IMR-90 (cell line): ENCODE data around the gene PCBP1. TPM values are rescaled to one million over a fixed set of nuclear protein-coding genes. Genes with fewer than 3 reads are reported as not detected.

Source experiments
- ATAC-seq: fragments of 200-7000 bp; cut with Tn5 transposase; 2 replicates; pipeline ENCODE4 v1.9.1; 2020; ENCODE audit warnings: low read depth, mild to moderate bottlenecking, moderate library complexity
- BruUV-seq: library from RNA; stranded (reverse); fragments of 400-500 nt; replicated peaks from 2 replicates; lab custom pipeline; 2021; lab: Mats Ljungman, UMichigan
- CTCF ChIA-PET: fragments of 300-600 bp; formaldehyde crosslinking; extraction: SDS; loops from one replicate; lab custom pipeline; 2021; ENCODE audit warnings: antibody characterized with exemption; lab: Yijun Ruan, JAX
- POLR2A ChIA-PET: fragments of 300-600 bp; sonication (Branson Sonifier 250); formaldehyde crosslinking; loops from one replicate; lab custom pipeline; 2022; ENCODE audit warnings: antibody characterized with exemption; ENCODE audit not compliant: unreplicated experiment; lab: Charles Lee
- DNase-seq: peaks from one replicate; pipeline ENCODE4 v3.0.0; 2013
- H2AFZ ChIP-seq: replicated peaks from 2 replicates; pipeline ENCODE3; 2013; ENCODE audit warnings: low read length, mild to moderate bottlenecking; ENCODE audit not compliant: poor library complexity
- H2AK5ac ChIP-seq: 2 replicates; pipeline ENCODE4 v1.6.1; 2013; ENCODE audit warnings: low read depth, low read length, inconsistent platforms
- H2AK9ac ChIP-seq: replicated peaks from 2 replicates; pipeline ENCODE3; 2013; ENCODE audit warnings: mild to moderate bottlenecking, low read depth, low read length, moderate library complexity; ENCODE audit not compliant: poor library complexity
- H2BK120ac ChIP-seq: 2 replicates; pipeline ENCODE4 v1.6.1; 2013; ENCODE audit warnings: low read depth, low read length, inconsistent platforms
- H2BK15ac ChIP-seq: 3 replicates; pipeline ENCODE4 v1.6.1; 2013; ENCODE audit warnings: low read depth, low read length, inconsistent platforms
- H2BK20ac ChIP-seq: 2 replicates; pipeline ENCODE4 v1.6.1; 2013; ENCODE audit warnings: low read depth, mild to moderate bottlenecking, inconsistent platforms, low read length, moderate library complexity
- H2BK5ac ChIP-seq: 2 replicates; pipeline ENCODE4 v1.6.1; 2013; ENCODE audit warnings: mild to moderate bottlenecking, low read depth, low read length, inconsistent platforms; ENCODE audit not compliant: poor library complexity, severe bottlenecking
- H3K14ac ChIP-seq: replicated peaks from 2 replicates; pipeline ENCODE4 v1.6.1; 2013; ENCODE audit warnings: low read depth, low read length, inconsistent platforms
- H3K18ac ChIP-seq: 2 replicates; pipeline ENCODE4 v1.6.1; 2013; ENCODE audit warnings: low read depth, low read length, control low read depth
- H3K23ac ChIP-seq: 2 replicates; pipeline ENCODE4 v1.6.1; 2013; ENCODE audit warnings: low read depth, low read length, inconsistent platforms
- H3K27ac ChIP-seq: 2 replicates; pipeline ENCODE4 v1.5.1; 2013; ENCODE audit warnings: mild to moderate bottlenecking, control low read depth, low read length; ENCODE audit not compliant: insufficient read depth
- H3K27me3 ChIP-seq: 2 replicates; pipeline ENCODE4 v1.6.1; 2013; ENCODE audit warnings: low read length; ENCODE audit not compliant: control insufficient read depth, insufficient read depth
- H3K36me3 ChIP-seq: 2 replicates; pipeline ENCODE4 v1.6.1; 2013; ENCODE audit warnings: low read length, mixed read lengths; ENCODE audit not compliant: control insufficient read depth, insufficient read depth
- H3K4ac ChIP-seq: 2 replicates; pipeline ENCODE4 v1.6.1; 2013; ENCODE audit warnings: low read depth, low read length, inconsistent platforms
- H3K4me1 ChIP-seq: 2 replicates; pipeline ENCODE4 v1.6.1; 2013; ENCODE audit warnings: low read length, mixed read lengths; ENCODE audit not compliant: control insufficient read depth, insufficient read depth
- H3K4me2 ChIP-seq: 2 replicates; pipeline ENCODE4 v1.6.1; 2013; ENCODE audit warnings: low read depth, mild to moderate bottlenecking, control low read depth, low read length, moderate library complexity
- H3K4me3 ChIP-seq: 2 replicates; pipeline ENCODE4 v1.5.1; 2013; ENCODE audit warnings: low read depth, mild to moderate bottlenecking, control low read depth, low read length, moderate library complexity; ENCODE audit not compliant: insufficient read depth
- H3K56ac ChIP-seq: 2 replicates; pipeline ENCODE4 v1.6.1; 2013; ENCODE audit warnings: low read length, inconsistent platforms; ENCODE audit not compliant: insufficient read depth; ENCODE audit errors: extremely low read depth
- H3K79me1 ChIP-seq, 2 experiments: 2 replicates each; pipeline ENCODE4 v1.6.1; 2013; ENCODE audit warnings: low read length in 2 of 2, inconsistent platforms in 1 of 2, low read depth in 1 of 2
- H3K9ac ChIP-seq: 2 replicates; pipeline ENCODE4 v1.6.1; 2013; ENCODE audit warnings: low read depth, low read length, control low read depth
- H3K9me1 ChIP-seq: 2 replicates; pipeline ENCODE4 v1.6.1; 2013; ENCODE audit warnings: low read length, inconsistent platforms; ENCODE audit not compliant: insufficient read depth
- H3K9me3 ChIP-seq: 2 replicates; pipeline ENCODE4 v1.6.1; 2013; ENCODE audit warnings: low read length; ENCODE audit not compliant: control insufficient read depth, insufficient read depth
- H4K20me1 ChIP-seq: 2 replicates; pipeline ENCODE4 v1.6.1; 2013; ENCODE audit warnings: low read length, inconsistent platforms; ENCODE audit not compliant: insufficient read depth
- H4K5ac ChIP-seq: 2 replicates; pipeline ENCODE4 v1.6.1; 2013; ENCODE audit warnings: mild to moderate bottlenecking, low read depth, low read length, control low read depth
- H4K8ac ChIP-seq, 2 experiments: 2 replicates each; pipeline ENCODE4 v1.6.1; 2013; ENCODE audit warnings: low read depth in 2 of 2, low read length in 2 of 2, control low read depth in 1 of 2, inconsistent platforms in 1 of 2
- H4K91ac ChIP-seq: 2 replicates; pipeline ENCODE4 v1.6.1; 2013; ENCODE audit warnings: low read depth, low read length, inconsistent platforms; ENCODE audit not compliant: insufficient read depth
- MXI1 ChIP-seq: IDR thresholded peaks from 2 replicates; pipeline ENCODE4 v1.6.1; 2012; ENCODE audit warnings: low read depth, mild to moderate bottlenecking, low read length, moderate library complexity, borderline replicate concordance
- POLR2A ChIP-seq: IDR thresholded peaks from 2 replicates; pipeline ENCODE4 v1.6.1; 2012; ENCODE audit warnings: mild to moderate bottlenecking, low read depth, low read length
- SMC3 ChIP-seq: fragments of 150-350 bp; IDR thresholded peaks from 2 replicates; pipeline ENCODE4 v1.6.1; 2016; ENCODE audit warnings: low read depth, mild to moderate bottlenecking, antibody characterized with exemption, low read length, moderate library complexity
- WGBS, 2 experiments: methylation state at CpG; one replicate each; pipeline versions ENCODE4 v1.1.5 to v1.1.7; 2013; ENCODE audit warnings: missing lambda C conversion rate in 2 of 2; ENCODE audit not compliant: insufficient read length in 1 of 2; ENCODE audit errors: extremely low coverage in 2 of 2; 5-methylcytosine and 5-hydroxymethylcytosine counted together
- dilution Hi-C: fragments of 300-500 bp; cut with HindIII; formaldehyde crosslinking; loops from one replicate; pipeline ENCODE4 v1.14.3; 2018; ENCODE audit warnings: low sequenced_read_pairs; ENCODE audit not compliant: unreplicated experiment
- in situ Hi-C: fragments of 300-500 bp; cut with MboI; formaldehyde crosslinking; loops from 3 replicates; pipeline ENCODE4 v1.14.3; 2019; ENCODE audit warnings: low sequenced_read_pairs, inconsistent platforms, mixed read lengths
- intact Hi-C: fragments of 100-400 bp; cut with micrococcal nuclease; formaldehyde crosslinking; loops from 2 replicates; pipeline ENCODE4 v1.10.0; 2022
- polyA plus RNA-seq, 3 experiments: library from polyadenylated mRNA; depleted of rRNA; stranded (reverse); fragments of >200 nt; gene quantifications; 2 replicates each; pipeline ENCODE4 v1.2.3, GENCODE V29; 2012; ENCODE audit warnings: low replicate concordance in 1 of 3
- total RNA-seq: library from RNA; depleted of rRNA; stranded (reverse); fragments of >200 nt; gene quantifications from 2 replicates; pipeline ENCODE4 v1.2.3, GENCODE V29; 2012

PCBP1 gene
- total and polyA plus RNA-seq, 2 of the 4 experiments (the other 2 are of a cell fraction), result 33.7 to 166 TPM

GRCh38 chr2:70089983-70090525 lies 2.8 kb downstream of the PCBP1 start (continued):
- TF ChIP-seq MXI1, result no peak

- TF ChIP-seq POLR2A (no peak), SMC3 (no peak)
- no CpG with 5 or more reads among the region's 4 CpGs for WGBS, 2 experiments
- no TSS peak for BruUV-seq
- Histone ChIP-seq H4K91ac (no peak overlapping the region), H3K27me3 (no peaks in the 10 kb centered on the region), H3K4me1 (peaks cover 16% of the 10 kb centered on the region), H3K9ac (no peak overlapping the region), H3K4me2 (no peak overlapping the region), H2BK15ac (no peak overlapping the region), H3K4me3 (no peak overlapping the region), H3K23ac (no peak overlapping the region), H3K9me1 (peaks cover 19% of the 10 kb centered on the region), H3K18ac (no peak overlapping the region), H2AK5ac (no peak overlapping the region), H3K9me3 (no peaks in the 10 kb centered on the region), H3K27ac (no peak overlapping the region), H2AK9ac (no peak overlapping the region), H4K5ac (no peak overlapping the region), H3K79me1 (peaks cover 15 to 58% of the 10 kb centered on the region in 2 experiments), H3K36me3 (peaks cover 14% of the 10 kb centered on the region), H4K20me1 (peaks cover 10% of the 10 kb centered on the region), H2AFZ (no peak overlapping the region), H4K8ac (no peak overlapping the region), H3K14ac (no peak overlapping the region), H3K4ac (no peak overlapping the region), H2BK5ac (no peak overlapping the region), H3K56ac (no peak overlapping the region), H2BK20ac (no peak overlapping the region), H2BK120ac (no peak overlapping the region)
- POLR2A ChIA-PET, result interaction anchor here (0.5 to 0.7 kb wide), 4 partner anchors 17 to 71 kb away, joined by 3 to 10 read pairs (median 7); no protein-coding TSS in a partner anchor
- in situ Hi-C loops (loop anchor here (5.0 kb wide), 1 partner anchor 41 kb away; no protein-coding TSS in a partner anchor), dilution Hi-C loops (no loop called here), intact Hi-C loops (no loop called here)
- ATAC-seq (no peak), DNase-seq (no peak)
- CTCF ChIA-PET, result no interaction called here
These were observed 3.5 kb downstream of the PCBP1 start for GRCh38 chr2:70090706-70091334.
